ENCODE results near the gene STPG4.
A peak's percentile ranks its signal among the peaks of the same experiment; 100 is the strongest.
"Not testable (repeated sequence)": the region's sequence is repeated elsewhere in the genome, so short reads cannot be mapped to it uniquely, and the experiment has no call there.

Gene STPG4

GRCh38 chr2:47186351-47186750 lies 31.2 kb upstream of the STPG4 start:
- H3K4me3 ChIP-seq (ENCODE audit: low read depth, low read length) = no peak overlapping the region
- no peak for TF ChIP-seq CTCF (IDR thresholded peaks at IDR 0.05; ENCODE audit: low read depth, low read length)

- H3K4me3 ChIP-seq (ENCODE audit: low read depth, low read length) = not testable (repeated sequence)
Measured at GRCh38 chr2:47185098-47185497, 30.0 kb upstream of the STPG4 start.

- H3K4me3 ChIP-seq (ENCODE audit: low read depth, low read length) = no peak overlapping the region
- TF ChIP-seq CTCF (IDR thresholded peaks at IDR 0.05; ENCODE audit: low read depth, low read length) = no peak
Measured at GRCh38 chr2:47181176-47181575, 26.1 kb upstream of the STPG4 start.

GRCh38 chr2:47180531-47180930 lies 25.4 kb upstream of the STPG4 start:
- no peak for TF ChIP-seq CTCF (IDR thresholded peaks at IDR 0.05; ENCODE audit: low read depth, low read length)
- no peak overlapping the region for H3K4me3 ChIP-seq (ENCODE audit: low read depth, low read length)

- no peak overlapping the region for H3K4me3 ChIP-seq (ENCODE audit: low read depth, low read length)
- TF ChIP-seq CTCF (IDR thresholded peaks at IDR 0.05; ENCODE audit: low read depth, low read length) = no peak
Measured at GRCh38 chr2:47179388-47179787, 24.3 kb upstream of the STPG4 start.

GRCh38 chr2:47178341-47178740 lies 23.2 kb upstream of the STPG4 start:
- H3K4me3 ChIP-seq (ENCODE audit: low read depth, low read length) = no peak overlapping the region
- TF ChIP-seq CTCF (IDR thresholded peaks at IDR 0.05; ENCODE audit: low read depth, low read length) = no peak

GRCh38 chr2:47177043-47177565 lies 22.0 kb upstream of the STPG4 start:
- TF ChIP-seq CTCF (IDR thresholded peaks at IDR 0.05; ENCODE audit: low read depth, low read length) = no peak
- H3K4me3 ChIP-seq (ENCODE audit: low read depth, low read length) = peak overlapping the region; percentile 100

GRCh38 chr2:47174733-47175361 lies 19.7 kb upstream of the STPG4 start:
- peak overlapping the region; percentile 100 for H3K4me3 ChIP-seq (ENCODE audit: low read depth, low read length)
- TF ChIP-seq CTCF (IDR thresholded peaks at IDR 0.05; ENCODE audit: low read depth, low read length) = no peak
